ENCODE data around the gene ETS1.

Gene ETS1

GRCh38 chr11:128490092-128490491, 97.3 kb downstream of the ETS1 start:
- no peak for DNase-seq (ENCODE audit: low read depth in 2 of 2, low spot score in 1 of 2)

- DNase-seq (ENCODE audit: low read depth in 2 of 2, low spot score in 1 of 2): no peak
Observed at GRCh38 chr11:128488471-128488870, 98.9 kb downstream of the ETS1 start.

GRCh38 chr11:128487978-128488377, 99.4 kb downstream of the ETS1 start:
- DNase-seq (ENCODE audit: low read depth in 2 of 2, low spot score in 1 of 2): no peak

GRCh38 chr11:128484172-128484571, 103.2 kb downstream of the ETS1 start:
- DNase-seq (ENCODE audit: low read depth in 2 of 2, low spot score in 1 of 2): no peak

GRCh38 chr11:128483211-128483788, 104.1 kb downstream of the ETS1 start:
- no peak for DNase-seq (ENCODE audit: low read depth in 2 of 2, low spot score in 1 of 2)

GRCh38 chr11:128482512-128483191, 104.7 kb downstream of the ETS1 start:
- DNase-seq (ENCODE audit: low read depth in 2 of 2, low spot score in 1 of 2): no peak

GRCh38 chr11:128482092-128482491, 105.3 kb downstream of the ETS1 start:
- no peak for DNase-seq (ENCODE audit: low read depth in 2 of 2, low spot score in 1 of 2)

GRCh38 chr11:128481135-128481534, 106.2 kb downstream of the ETS1 start:
- DNase-seq (ENCODE audit: low read depth in 2 of 2, low spot score in 1 of 2): no peak

- no peak for DNase-seq (ENCODE audit: low read depth in 2 of 2, low spot score in 1 of 2)
Observed at GRCh38 chr11:128480665-128481064, 106.7 kb downstream of the ETS1 start.

- no peak for DNase-seq (ENCODE audit: low read depth in 2 of 2, low spot score in 1 of 2)
Observed at GRCh38 chr11:128480066-128480465, 107.3 kb downstream of the ETS1 start.

GRCh38 chr11:128479144-128479543, 108.2 kb downstream of the ETS1 start:
- no peak for DNase-seq (ENCODE audit: low read depth in 2 of 2, low spot score in 1 of 2)

GRCh38 chr11:128478305-128478704, 109.1 kb downstream of the ETS1 start:
- no peak for DNase-seq (ENCODE audit: low read depth in 2 of 2, low spot score in 1 of 2)

GRCh38 chr11:128477811-128478210, 109.5 kb downstream of the ETS1 start:
- no peak for DNase-seq (ENCODE audit: low read depth in 2 of 2, low spot score in 1 of 2)

- DNase-seq (ENCODE audit: low read depth in 2 of 2, low spot score in 1 of 2): no peak
Observed at GRCh38 chr11:128477278-128477677, 110.1 kb downstream of the ETS1 start.

- DNase-seq (ENCODE audit: low read depth in 2 of 2, low spot score in 1 of 2): peak in 1 of 2 donors; percentile 57
Observed at GRCh38 chr11:128476729-128477128, 110.6 kb downstream of the ETS1 start.

GRCh38 chr11:128476049-128476448, 111.3 kb downstream of the ETS1 start:
- DNase-seq (ENCODE audit: low read depth in 2 of 2, low spot score in 1 of 2): no peak

- no peak for DNase-seq (ENCODE audit: low read depth in 2 of 2, low spot score in 1 of 2)
Observed at GRCh38 chr11:128474036-128474874, 113.1 kb downstream of the ETS1 start.

- DNase-seq (ENCODE audit: low read depth in 2 of 2, low spot score in 1 of 2): no peak
Observed at GRCh38 chr11:128473636-128474035, 113.7 kb downstream of the ETS1 start.

- DNase-seq (ENCODE audit: low read depth in 2 of 2, low spot score in 1 of 2): no peak
Observed at GRCh38 chr11:128472128-128473089, 114.9 kb downstream of the ETS1 start.

- DNase-seq (ENCODE audit: low read depth in 2 of 2, low spot score in 1 of 2): no peak
Observed at GRCh38 chr11:128471138-128471661, 116.2 kb downstream of the ETS1 start.

GRCh38 chr11:128470081-128470480, 117.3 kb downstream of the ETS1 start:
- DNase-seq (ENCODE audit: low read depth in 2 of 2, low spot score in 1 of 2): no peak

All from stimulated activated CD8-positive, alpha-beta memory T cell treated with anti-CD3 and anti-CD28 coated beads, Interleukin-4, amount 100 ng/mL, for 1 hour (primary cell).